HepG2 (cell line): Measurements from ENCODE around the gene ODAPH. TPM values are rescaled to one million over a fixed set of nuclear protein-coding genes. Genes with fewer than 3 reads are reported as not detected.

Experiments
- ATRX ChIP-seq: sonication (generic); formaldehyde crosslinking; IDR thresholded peaks from 2 replicates; pipeline ENCODE4 v1.4.0; 2020; ENCODE audit warnings: missing genetic modification reagents, borderline replicate concordance
- CHCHD3 ChIP-seq: sonication (generic); formaldehyde crosslinking; IDR thresholded peaks from 2 replicates; pipeline ENCODE4 v1.8.0; 2022; ENCODE audit warnings: mild to moderate bottlenecking, missing genetic modification reagents, moderate library complexity
- ELF1 ChIP-seq: sonication (generic); formaldehyde crosslinking; IDR thresholded peaks from 2 replicates; pipeline ENCODE4 v1.4.0; 2020; ENCODE audit warnings: missing genetic modification reagents
- GMEB2 ChIP-seq: IDR thresholded peaks from 2 replicates; pipeline ENCODE4 v1.6.1; 2016; ENCODE audit warnings: missing biosample characterization, missing genetic modification reagents, low read depth
- HCFC1 ChIP-seq: fragments of 150-350 bp; IDR thresholded peaks from 2 replicates; pipeline ENCODE4 v1.6.1; 2014; ENCODE audit warnings: low read depth, low read length
- KLF13 ChIP-seq: sonication (generic); formaldehyde crosslinking; IDR thresholded peaks from 2 replicates; pipeline ENCODE4 v1.4.0; 2020; ENCODE audit warnings: mild to moderate bottlenecking, missing genetic modification reagents
- KLF15 ChIP-seq: sonication (generic); formaldehyde crosslinking; IDR thresholded peaks from 2 replicates; pipeline ENCODE4 v1.8.1; 2023; ENCODE audit warnings: borderline replicate concordance, mild to moderate bottlenecking, inconsistent platforms, missing genetic modification reagents, mixed read lengths
- MEIS1 ChIP-seq: sonication (generic); formaldehyde crosslinking; IDR thresholded peaks from 2 replicates; pipeline ENCODE4 v1.9.0; 2021; ENCODE audit warnings: mild to moderate bottlenecking, missing genetic modification reagents, moderate library complexity, borderline replicate concordance
- NFATC3 ChIP-seq: sonication (generic); formaldehyde crosslinking; IDR thresholded peaks from 2 replicates; pipeline ENCODE4 v1.5.1; 2020; ENCODE audit warnings: mild to moderate bottlenecking, missing genetic modification reagents
- NPAS2 ChIP-seq: sonication (generic); formaldehyde crosslinking; IDR thresholded peaks from 2 replicates; pipeline ENCODE4 v1.8.0; 2022; ENCODE audit warnings: mild to moderate bottlenecking, missing genetic modification reagents, borderline replicate concordance
- NR2F1 ChIP-seq, 2 experiments: fragments of 450-650 bp in 1 of 2; formaldehyde crosslinking in 1 of 2; IDR thresholded peaks; 2 replicates each; pipeline versions ENCODE4 v1.5.0 to v1.6.1; 2016 to 2020; ENCODE audit warnings: mild to moderate bottlenecking in 1 of 2, missing compliant biosample characterization in 1 of 2, missing genetic modification reagents in 1 of 2, moderate library complexity in 1 of 2
- RNF2 ChIP-seq: fragments of 450-650 bp; conservative IDR thresholded peaks from 2 replicates; pipeline ENCODE4 v1.6.1; 2016; ENCODE audit warnings: low read depth
- SMYD3 ChIP-seq: sonication (generic); formaldehyde crosslinking; IDR thresholded peaks from 2 replicates; pipeline ENCODE4 v1.8.1; 2023; ENCODE audit warnings: mild to moderate bottlenecking, missing genetic modification reagents
- SP4 ChIP-seq: sonication (generic); formaldehyde crosslinking; IDR thresholded peaks from 2 replicates; pipeline ENCODE4 v1.8.1; 2023; ENCODE audit warnings: mild to moderate bottlenecking, missing genetic modification reagents
- ZBTB46 ChIP-seq: sonication (generic); formaldehyde crosslinking; IDR thresholded peaks from 2 replicates; pipeline ENCODE4 v1.4.0; 2020; ENCODE audit warnings: mild to moderate bottlenecking, missing genetic modification reagents, borderline replicate concordance
- ZFP36 ChIP-seq: fragments of 150-350 bp; IDR thresholded peaks from 2 replicates; pipeline ENCODE4 v1.6.1; 2018; ENCODE audit warnings: borderline replicate concordance, low read length, low read depth; ENCODE audit not compliant: partially characterized antibody
- ZNF138 ChIP-seq: sonication (generic); formaldehyde crosslinking; IDR thresholded peaks from 2 replicates; pipeline ENCODE4 v1.5.0; 2020; ENCODE audit warnings: mild to moderate bottlenecking, low read depth, missing genetic modification reagents
- ZNF160 ChIP-seq: sonication (generic); formaldehyde crosslinking; IDR thresholded peaks from 2 replicates; pipeline ENCODE4 v1.8.0; 2022; ENCODE audit warnings: mild to moderate bottlenecking, inconsistent platforms, missing genetic modification reagents
- ZNF44 ChIP-seq: sonication (generic); formaldehyde crosslinking; IDR thresholded peaks from 2 replicates; pipeline ENCODE4 v1.5.1; 2020; ENCODE audit warnings: mild to moderate bottlenecking, missing genetic modification reagents
- ZNF484 ChIP-seq: sonication (generic); formaldehyde crosslinking; IDR thresholded peaks from 2 replicates; pipeline ENCODE4 v1.5.1; 2020; ENCODE audit warnings: mild to moderate bottlenecking, low read depth, missing genetic modification reagents, borderline replicate concordance
- ZNF503 ChIP-seq: sonication (generic); formaldehyde crosslinking; IDR thresholded peaks from 2 replicates; pipeline ENCODE4 v1.4.0; 2020; ENCODE audit warnings: missing genetic modification reagents
- ZNF557 ChIP-seq: sonication (generic); formaldehyde crosslinking; IDR thresholded peaks from 2 replicates; pipeline ENCODE4 v1.4.0; 2020; ENCODE audit warnings: missing genetic modification reagents
- ZNF576 ChIP-seq: sonication (generic); formaldehyde crosslinking; IDR thresholded peaks from 2 replicates; pipeline ENCODE4 v1.4.0; 2020; ENCODE audit warnings: mild to moderate bottlenecking, missing genetic modification reagents
- ZNF720 ChIP-seq: sonication (generic); formaldehyde crosslinking; IDR thresholded peaks from 2 replicates; pipeline ENCODE4 v1.4.0; 2020; ENCODE audit warnings: missing genetic modification reagents
- polyA plus RNA-seq, 8 experiments: library from polyadenylated mRNA; depleted of rRNA in 3 of 8; stranded (reverse) in 7 of 8; unstranded in 1 of 8; fragments of >200 nt; fragmentation: Illumina TruSeq in 4 of 8; extraction: Trizol in 4 of 8; gene quantifications; 2 replicates each; pipeline versions ENCODE4 v1.2.1 to v1.2.3, GENCODE V29; 2011 to 2016; ENCODE audit warnings: low read depth in 4 of 8, missing spikeins in 1 of 8, mixed read lengths in 1 of 8; ENCODE audit not compliant: insufficient read depth in 1 of 8
- total RNA-seq, 5 experiments: library from RNA; depleted of rRNA; stranded (reverse); fragments of >200 nt; fragmentation: Illumina TruSeq; extraction: Trizol; gene quantifications; 2 replicates each; pipeline ENCODE4 v1.2.3, GENCODE V29; 2016; ENCODE audit warnings: low read depth in 1 of 5

Gene ODAPH
- total and polyA plus RNA-seq, 2 of the 13 experiments (the other 11 are each of a cell fraction or from before 2014, with no cell fraction given): 0.50 TPM; not detected in 1

- TF ChIP-seq ZNF576 (CRISPR knock-in tag): no peak
- TF ChIP-seq ZNF138: 0 out of 2 replicates have a peak, but pooled peaks have one; percentile 22
- TF ChIP-seq ATRX (CRISPR knock-in tag): no peak
- 0 out of 2 replicates have a peak, but pooled peaks have one; percentile 48 for TF ChIP-seq ZNF557
- 0 out of 2 replicates have a peak, but pooled peaks have one; percentile 61 for TF ChIP-seq RNF2
- no peak for TF ChIP-seq ZNF720
- TF ChIP-seq ELF1 (CRISPR knock-in tag): peak; percentile 97
- no peak for TF ChIP-seq ZNF484 (CRISPR knock-in tag)
- TF ChIP-seq NFATC3 (CRISPR knock-in tag): no peak; the same call in 1 of the 2 replicates
- TF ChIP-seq KLF13 (CRISPR knock-in tag): no peak
- peak; percentile 91 for TF ChIP-seq SP4 (CRISPR knock-in tag)
- TF ChIP-seq ZNF160 (CRISPR knock-in tag): no peak; the same call in 1 of the 2 replicates
- TF ChIP-seq MEIS1 (CRISPR knock-in tag): peak; percentile 63; the same call in 1 of the 2 replicates
- no peak for TF ChIP-seq ZNF44 (CRISPR knock-in tag)
- peak; percentile 54; the same call in 1 of the 2 replicates for TF ChIP-seq SMYD3 (CRISPR knock-in tag)
- peak; percentile 36; the same call in 1 of the 2 replicates for TF ChIP-seq ZNF503
- no peak for TF ChIP-seq ZFP36
- TF ChIP-seq ZBTB46: no peak
- peak; percentile 77; the same call in 1 of the 2 replicates for TF ChIP-seq GMEB2 (CRISPR knock-in tag)
- TF ChIP-seq NR2F1 (CRISPR knock-in tag; IDR thresholded peaks at IDR 0.05): no peak
- no peak for TF ChIP-seq NPAS2 (CRISPR knock-in tag)
- peak; percentile 75; the same call in 1 of the 2 replicates for TF ChIP-seq CHCHD3 (CRISPR knock-in tag)
- TF ChIP-seq HCFC1: peak; percentile 72
- no peak; the same call in 1 of the 2 replicates for TF ChIP-seq KLF15 (CRISPR knock-in tag)
These were observed 41.5 kb upstream of the ODAPH start, which contains the start of the genes RCHY1 and THAP6 (continued) for GRCh38 chr4:75514131-75514948.
